HCT116 (cell line): ENCODE measurements around the gene NRBP1.

Experiments used
- EZH2 ChIP-seq: fragments of 200-600 bp; sonication (generic); IDR thresholded peaks from 2 replicates; pipeline ENCODE4 v1.6.1; 2017; ENCODE audit warnings: antibody characterized with exemption, mixed run types
- TF ChIP-seq, protein P1 (sequence below), 3 experiments: fragments of 200-600 bp in 1 of 3; sonication (generic) in 1 of 3; IDR thresholded peaks in 2 of 3; conservative IDR thresholded peaks in 1 of 3; 2 replicates each; pipeline ENCODE4 v1.5.1; 2012 to 2017; ENCODE audit warnings: low read depth in 2 of 3, low read length in 2 of 3, antibody characterized with exemption in 1 of 3, borderline replicate concordance in 1 of 3, control low read depth in 1 of 3, mild to moderate bottlenecking in 1 of 3, mixed read lengths in 1 of 3, mixed run types in 1 of 3, moderate library complexity in 1 of 3; ENCODE audit not compliant: insufficient read depth in 1 of 3
- TF ChIP-seq, protein P2 (sequence below): IDR thresholded peaks from 2 replicates; pipeline ENCODE4 v1.6.1; 2012; ENCODE audit warnings: low read depth

DNA sequence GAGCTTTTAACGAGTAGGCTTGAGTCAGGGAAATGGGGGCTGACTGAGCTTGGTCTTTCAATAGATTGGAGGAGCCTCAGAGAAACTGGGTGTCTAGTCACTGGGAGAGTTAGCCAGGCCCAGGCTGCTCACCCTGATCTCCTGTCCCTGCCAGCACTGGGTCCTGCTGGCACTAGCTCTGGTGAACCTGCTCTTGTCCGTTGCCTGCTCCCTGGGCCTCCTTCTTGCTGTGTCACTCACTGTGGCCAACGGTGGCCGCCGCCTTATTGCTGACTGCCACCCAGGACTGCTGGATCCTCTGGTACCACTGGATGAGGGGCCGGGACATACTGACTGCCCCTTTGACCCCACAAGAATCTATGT lies 14.5 kb downstream of the NRBP1 start:
- TF ChIP-seq, protein P1, sequence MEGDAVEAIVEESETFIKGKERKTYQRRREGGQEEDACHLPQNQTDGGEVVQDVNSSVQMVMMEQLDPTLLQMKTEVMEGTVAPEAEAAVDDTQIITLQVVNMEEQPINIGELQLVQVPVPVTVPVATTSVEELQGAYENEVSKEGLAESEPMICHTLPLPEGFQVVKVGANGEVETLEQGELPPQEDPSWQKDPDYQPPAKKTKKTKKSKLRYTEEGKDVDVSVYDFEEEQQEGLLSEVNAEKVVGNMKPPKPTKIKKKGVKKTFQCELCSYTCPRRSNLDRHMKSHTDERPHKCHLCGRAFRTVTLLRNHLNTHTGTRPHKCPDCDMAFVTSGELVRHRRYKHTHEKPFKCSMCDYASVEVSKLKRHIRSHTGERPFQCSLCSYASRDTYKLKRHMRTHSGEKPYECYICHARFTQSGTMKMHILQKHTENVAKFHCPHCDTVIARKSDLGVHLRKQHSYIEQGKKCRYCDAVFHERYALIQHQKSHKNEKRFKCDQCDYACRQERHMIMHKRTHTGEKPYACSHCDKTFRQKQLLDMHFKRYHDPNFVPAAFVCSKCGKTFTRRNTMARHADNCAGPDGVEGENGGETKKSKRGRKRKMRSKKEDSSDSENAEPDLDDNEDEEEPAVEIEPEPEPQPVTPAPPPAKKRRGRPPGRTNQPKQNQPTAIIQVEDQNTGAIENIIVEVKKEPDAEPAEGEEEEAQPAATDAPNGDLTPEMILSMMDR (IDR thresholded peaks at IDR 0.05 in 2 of 3, conservative IDR thresholded peaks at IDR 0.05 in 1 of 3; ENCODE audit: borderline replicate concordance in 1 of 3, insufficient read depth in 1 of 3, low read depth in 2 of 3, low read length in 2 of 3): no peak
- no peak for TF ChIP-seq EZH2
- TF ChIP-seq, protein P2, sequence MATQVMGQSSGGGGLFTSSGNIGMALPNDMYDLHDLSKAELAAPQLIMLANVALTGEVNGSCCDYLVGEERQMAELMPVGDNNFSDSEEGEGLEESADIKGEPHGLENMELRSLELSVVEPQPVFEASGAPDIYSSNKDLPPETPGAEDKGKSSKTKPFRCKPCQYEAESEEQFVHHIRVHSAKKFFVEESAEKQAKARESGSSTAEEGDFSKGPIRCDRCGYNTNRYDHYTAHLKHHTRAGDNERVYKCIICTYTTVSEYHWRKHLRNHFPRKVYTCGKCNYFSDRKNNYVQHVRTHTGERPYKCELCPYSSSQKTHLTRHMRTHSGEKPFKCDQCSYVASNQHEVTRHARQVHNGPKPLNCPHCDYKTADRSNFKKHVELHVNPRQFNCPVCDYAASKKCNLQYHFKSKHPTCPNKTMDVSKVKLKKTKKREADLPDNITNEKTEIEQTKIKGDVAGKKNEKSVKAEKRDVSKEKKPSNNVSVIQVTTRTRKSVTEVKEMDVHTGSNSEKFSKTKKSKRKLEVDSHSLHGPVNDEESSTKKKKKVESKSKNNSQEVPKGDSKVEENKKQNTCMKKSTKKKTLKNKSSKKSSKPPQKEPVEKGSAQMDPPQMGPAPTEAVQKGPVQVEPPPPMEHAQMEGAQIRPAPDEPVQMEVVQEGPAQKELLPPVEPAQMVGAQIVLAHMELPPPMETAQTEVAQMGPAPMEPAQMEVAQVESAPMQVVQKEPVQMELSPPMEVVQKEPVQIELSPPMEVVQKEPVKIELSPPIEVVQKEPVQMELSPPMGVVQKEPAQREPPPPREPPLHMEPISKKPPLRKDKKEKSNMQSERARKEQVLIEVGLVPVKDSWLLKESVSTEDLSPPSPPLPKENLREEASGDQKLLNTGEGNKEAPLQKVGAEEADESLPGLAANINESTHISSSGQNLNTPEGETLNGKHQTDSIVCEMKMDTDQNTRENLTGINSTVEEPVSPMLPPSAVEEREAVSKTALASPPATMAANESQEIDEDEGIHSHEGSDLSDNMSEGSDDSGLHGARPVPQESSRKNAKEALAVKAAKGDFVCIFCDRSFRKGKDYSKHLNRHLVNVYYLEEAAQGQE: no peak
